MM.1S (cell line): ENCODE data around the gene NAP1L3.
A peak's percentile ranks its signal among the peaks of the same experiment; 100 is the strongest.

ENCODE experiments used
- DNase-seq: peaks from one replicate; pipeline ENCODE4 v3.0.0-alpha.2; 2015
- H2AFZ ChIP-seq: fragments of 300-600 bp; sonication (generic); 2 replicates; pipeline ENCODE4 v1.6.0; 2016; ENCODE audit warnings: antibody characterized with exemption, low read length
- H3F3A ChIP-seq: fragments of 300-600 bp; sonication (generic); 2 replicates; pipeline ENCODE4 v1.6.1; 2016; ENCODE audit warnings: mild to moderate bottlenecking, antibody characterized with exemption, low read length, moderate library complexity, mixed read lengths; ENCODE audit not compliant: insufficient read depth
- H3K27ac ChIP-seq: fragments of 300-600 bp; sonication (generic); 2 replicates; pipeline ENCODE4 v1.5.1; 2016; ENCODE audit warnings: mild to moderate bottlenecking, low read length
- H3K27me3 ChIP-seq: fragments of 300-600 bp; sonication (generic); replicated peaks from 2 replicates; pipeline ENCODE4 v1.6.0; 2016; ENCODE audit warnings: low read length; ENCODE audit not compliant: insufficient read depth
- H3K36me3 ChIP-seq: fragments of 300-600 bp; sonication (generic); replicated peaks from 2 replicates; pipeline ENCODE4 v1.6.1; 2016; ENCODE audit warnings: mild to moderate bottlenecking, low read length, mixed read lengths; ENCODE audit not compliant: insufficient read depth
- H3K4me1 ChIP-seq: fragments of 300-600 bp; sonication (generic); 2 replicates; pipeline ENCODE4 v1.6.1; 2016; ENCODE audit warnings: low read length, mixed read lengths
- H3K4me2 ChIP-seq: fragments of 300-600 bp; sonication (generic); 2 replicates; pipeline ENCODE4 v1.6.0; 2016; ENCODE audit warnings: low read depth, low read length
- H3K4me3 ChIP-seq: fragments of 300-600 bp; sonication (generic); 2 replicates; pipeline ENCODE4 v1.5.1; 2016; ENCODE audit warnings: low read length, mixed read lengths
- H3K79me2 ChIP-seq: fragments of 300-600 bp; sonication (generic); 2 replicates; pipeline ENCODE4 v1.6.1; 2016; ENCODE audit warnings: mixed run types, low read length, mixed read lengths
- H3K9ac ChIP-seq: fragments of 300-600 bp; sonication (generic); 2 replicates; pipeline ENCODE4 v1.6.1; 2016; ENCODE audit warnings: low read length, mixed read lengths
- H3K9me2 ChIP-seq: fragments of 300-600 bp; sonication (generic); replicated peaks from 2 replicates; pipeline ENCODE4 v1.6.1; 2016; ENCODE audit warnings: mild to moderate bottlenecking, low read length, mixed read lengths; ENCODE audit not compliant: insufficient read depth
- H3K9me3 ChIP-seq: fragments of 300-600 bp; sonication (generic); replicated peaks from 2 replicates; pipeline ENCODE4 v1.6.1; 2016; ENCODE audit warnings: mild to moderate bottlenecking, low read length, mixed read lengths; ENCODE audit not compliant: insufficient read depth
- H4K20me1 ChIP-seq: fragments of 300-600 bp; sonication (generic); 2 replicates; pipeline ENCODE4 v1.6.1; 2016; ENCODE audit warnings: mild to moderate bottlenecking, low read length, moderate library complexity, mixed read lengths; ENCODE audit not compliant: insufficient read depth
- EZH2 ChIP-seq: fragments of 300-600 bp; sonication (generic); optimal IDR thresholded peaks from 2 replicates; pipeline ENCODE3; 2017; ENCODE audit warnings: low read depth, mild to moderate bottlenecking, antibody characterized with exemption, low read length, mixed read lengths
- EZH2phosphoT487 ChIP-seq: fragments of 300-600 bp; sonication (generic); IDR thresholded peaks from 2 replicates; pipeline ENCODE4 v1.6.1; 2018; ENCODE audit warnings: antibody characterized with exemption, low read length
- TF ChIP-seq, protein P1 (sequence below): fragments of 300-600 bp; sonication (generic); IDR thresholded peaks from 2 replicates; pipeline ENCODE4 v1.5.1; 2016; ENCODE audit warnings: antibody characterized with exemption, low read length, mixed read lengths

NAP1L3 gene, protein sequence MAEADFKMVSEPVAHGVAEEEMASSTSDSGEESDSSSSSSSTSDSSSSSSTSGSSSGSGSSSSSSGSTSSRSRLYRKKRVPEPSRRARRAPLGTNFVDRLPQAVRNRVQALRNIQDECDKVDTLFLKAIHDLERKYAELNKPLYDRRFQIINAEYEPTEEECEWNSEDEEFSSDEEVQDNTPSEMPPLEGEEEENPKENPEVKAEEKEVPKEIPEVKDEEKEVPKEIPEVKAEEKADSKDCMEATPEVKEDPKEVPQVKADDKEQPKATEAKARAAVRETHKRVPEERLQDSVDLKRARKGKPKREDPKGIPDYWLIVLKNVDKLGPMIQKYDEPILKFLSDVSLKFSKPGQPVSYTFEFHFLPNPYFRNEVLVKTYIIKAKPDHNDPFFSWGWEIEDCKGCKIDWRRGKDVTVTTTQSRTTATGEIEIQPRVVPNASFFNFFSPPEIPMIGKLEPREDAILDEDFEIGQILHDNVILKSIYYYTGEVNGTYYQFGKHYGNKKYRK

DNA sequence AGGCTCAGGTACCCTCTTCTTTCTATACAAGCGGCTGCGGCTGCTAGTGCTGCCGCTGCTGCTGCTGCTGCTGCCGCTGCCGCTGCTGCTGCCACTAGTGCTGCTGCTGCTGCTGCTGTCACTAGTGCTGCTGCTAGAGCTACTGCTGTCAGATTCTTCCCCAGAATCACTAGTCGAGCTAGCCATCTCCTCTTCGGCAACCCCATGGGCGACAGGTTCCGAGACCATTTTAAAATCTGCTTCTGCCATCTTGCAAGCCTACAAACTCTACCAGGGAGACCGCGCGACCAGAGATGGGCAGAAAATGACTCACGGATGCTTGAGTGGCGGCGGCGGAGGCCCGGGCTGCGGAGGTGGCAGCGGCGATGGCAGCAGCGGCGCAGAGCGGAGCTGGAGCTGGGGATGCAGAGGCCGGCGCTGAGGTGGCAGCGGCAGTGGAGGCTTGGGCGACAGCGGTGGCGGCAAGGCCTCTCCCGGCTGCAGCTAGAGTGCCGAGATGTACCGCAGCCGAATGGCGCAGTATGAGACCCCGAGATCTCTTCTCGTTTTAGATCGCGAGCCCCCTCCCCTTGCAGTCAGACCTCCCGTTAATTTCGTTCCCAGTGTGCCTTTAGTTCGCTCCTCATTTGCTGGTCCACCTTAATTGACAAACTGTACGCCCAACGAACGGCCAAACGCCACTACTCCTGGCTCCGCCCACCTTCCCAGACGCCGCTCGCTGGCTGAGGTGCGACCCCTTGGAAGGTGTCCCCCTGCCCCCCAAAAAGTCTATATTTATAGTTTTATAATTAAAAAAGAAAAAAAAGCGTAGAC is at the start of gene NAP1L3:
Gene NAP1L3 (minus strand): TSS at position 523 of the 813 bp plus-strand sequence. CDS start 274 bp downstream, at position 249.
- Histone ChIP-seq H3K27me3 (no peaks in the 10 kb centered on the region), H3K9me2 (no peaks in the 10 kb centered on the region), H3K4me2 (peak within 1 kb of the TSS; percentile 67), H4K20me1 (no peaks in the 10 kb centered on the region), H3K27ac (peak within 1 kb of the TSS; percentile 32; the same call in 1 of the 2 replicates), H3K36me3 (no peaks in the 10 kb centered on the region), H2AFZ (peak within 1 kb of the TSS; percentile 96), H3K9ac (peak within 1 kb of the TSS; percentile 37; the same call in 1 of the 2 replicates), H3K4me3 (peak within 1 kb of the TSS; percentile 79), H3K4me1 (no peaks in the 10 kb centered on the region), H3K9me3 (no peaks in the 10 kb centered on the region), H3K79me2 (no peaks in the 10 kb centered on the region), H3F3A (no peaks in the 10 kb centered on the region)
- peak; percentile 66 for DNase-seq
- TF ChIP-seq, protein P1, sequence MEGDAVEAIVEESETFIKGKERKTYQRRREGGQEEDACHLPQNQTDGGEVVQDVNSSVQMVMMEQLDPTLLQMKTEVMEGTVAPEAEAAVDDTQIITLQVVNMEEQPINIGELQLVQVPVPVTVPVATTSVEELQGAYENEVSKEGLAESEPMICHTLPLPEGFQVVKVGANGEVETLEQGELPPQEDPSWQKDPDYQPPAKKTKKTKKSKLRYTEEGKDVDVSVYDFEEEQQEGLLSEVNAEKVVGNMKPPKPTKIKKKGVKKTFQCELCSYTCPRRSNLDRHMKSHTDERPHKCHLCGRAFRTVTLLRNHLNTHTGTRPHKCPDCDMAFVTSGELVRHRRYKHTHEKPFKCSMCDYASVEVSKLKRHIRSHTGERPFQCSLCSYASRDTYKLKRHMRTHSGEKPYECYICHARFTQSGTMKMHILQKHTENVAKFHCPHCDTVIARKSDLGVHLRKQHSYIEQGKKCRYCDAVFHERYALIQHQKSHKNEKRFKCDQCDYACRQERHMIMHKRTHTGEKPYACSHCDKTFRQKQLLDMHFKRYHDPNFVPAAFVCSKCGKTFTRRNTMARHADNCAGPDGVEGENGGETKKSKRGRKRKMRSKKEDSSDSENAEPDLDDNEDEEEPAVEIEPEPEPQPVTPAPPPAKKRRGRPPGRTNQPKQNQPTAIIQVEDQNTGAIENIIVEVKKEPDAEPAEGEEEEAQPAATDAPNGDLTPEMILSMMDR, result no peak
- TF ChIP-seq EZH2phosphoT487 (no peak), EZH2 (no peak)

DNA sequence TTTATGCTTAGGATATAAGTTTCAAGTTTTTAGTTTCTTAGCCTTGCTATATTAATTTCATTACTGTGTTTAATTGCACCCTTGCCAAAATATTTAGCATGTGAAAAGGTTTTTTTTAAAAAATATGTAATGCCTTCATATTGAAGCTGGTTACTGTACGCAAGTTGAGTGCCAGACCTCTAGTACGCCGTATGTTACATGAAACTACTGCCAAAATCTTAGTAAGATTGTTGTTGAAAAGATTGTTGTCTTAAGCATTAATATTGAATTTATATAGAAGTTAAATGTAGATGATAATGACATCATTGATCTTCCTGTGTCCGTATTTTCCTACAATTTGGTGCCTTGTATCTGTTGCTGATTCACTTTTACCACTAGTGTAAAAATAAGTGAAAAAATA is 37.7 kb upstream of the NAP1L3 start:
- Histone ChIP-seq H3F3A (no peaks in the 10 kb centered on the region), H2AFZ (no peak overlapping the region), H3K9me3 (no peaks in the 10 kb centered on the region), H3K4me1 (no peaks in the 10 kb centered on the region), H4K20me1 (no peaks in the 10 kb centered on the region), H3K36me3 (no peaks in the 10 kb centered on the region), H3K9me2 (no peaks in the 10 kb centered on the region), H3K27me3 (no peaks in the 10 kb centered on the region), H3K27ac (no peak overlapping the region), H3K9ac (no peak overlapping the region), H3K4me3 (no peak overlapping the region), H3K4me2 (no peak overlapping the region), H3K79me2 (no peaks in the 10 kb centered on the region)
- no peak for DNase-seq
- TF ChIP-seq, protein P1, result no peak
- TF ChIP-seq EZH2 (no peak), EZH2phosphoT487 (no peak)

DNA sequence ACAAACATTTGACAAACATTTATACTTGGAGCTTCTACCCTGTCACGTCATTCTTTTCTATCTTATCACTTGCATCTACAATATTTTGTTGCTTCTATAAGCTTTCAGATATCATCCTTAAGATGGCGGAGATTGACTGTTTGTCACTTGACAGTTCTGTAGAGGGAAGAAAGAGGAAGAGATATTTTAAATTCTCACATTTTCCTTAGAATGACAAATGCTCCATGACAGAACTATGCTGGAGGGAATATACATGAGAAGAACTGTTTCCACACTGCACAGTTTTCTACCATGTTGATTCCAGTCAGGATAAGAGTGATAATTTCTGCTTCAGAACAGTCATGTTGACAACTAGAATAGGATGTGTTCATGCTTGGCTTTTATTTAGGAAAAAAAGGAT is 30.3 kb upstream of the NAP1L3 start:
- H3K4me2 ChIP-seq, result no peak overlapping the region
- H3F3A ChIP-seq, result no peaks in the 10 kb centered on the region
- no peaks in the 10 kb centered on the region for H3K4me1 ChIP-seq
- DNase-seq, result no peak
- no peaks in the 10 kb centered on the region for H3K27me3 ChIP-seq
- H4K20me1 ChIP-seq, result no peaks in the 10 kb centered on the region
- TF ChIP-seq, protein P1, result no peak
- TF ChIP-seq EZH2phosphoT487, result no peak
- TF ChIP-seq EZH2, result no peak
- H2AFZ ChIP-seq, result no peak overlapping the region
- no peaks in the 10 kb centered on the region for H3K36me3 ChIP-seq
- H3K79me2 ChIP-seq, result no peaks in the 10 kb centered on the region
- no peaks in the 10 kb centered on the region for H3K9me2 ChIP-seq
- H3K9ac ChIP-seq, result no peak overlapping the region
- H3K4me3 ChIP-seq, result no peak overlapping the region
- no peaks in the 10 kb centered on the region for H3K9me3 ChIP-seq
- no peak overlapping the region for H3K27ac ChIP-seq
